CD4-positive, alpha-beta T cell treated with Interleukin-17A for 1 hour (primary cell): Measurements from ENCODE around the gene SNRNP48.

ENCODE experiments used
- DNase-seq: peaks from one replicate; pipeline ENCODE4 v3.0.0-alpha.2; 2020

The SNRNP48 gene

DNA sequence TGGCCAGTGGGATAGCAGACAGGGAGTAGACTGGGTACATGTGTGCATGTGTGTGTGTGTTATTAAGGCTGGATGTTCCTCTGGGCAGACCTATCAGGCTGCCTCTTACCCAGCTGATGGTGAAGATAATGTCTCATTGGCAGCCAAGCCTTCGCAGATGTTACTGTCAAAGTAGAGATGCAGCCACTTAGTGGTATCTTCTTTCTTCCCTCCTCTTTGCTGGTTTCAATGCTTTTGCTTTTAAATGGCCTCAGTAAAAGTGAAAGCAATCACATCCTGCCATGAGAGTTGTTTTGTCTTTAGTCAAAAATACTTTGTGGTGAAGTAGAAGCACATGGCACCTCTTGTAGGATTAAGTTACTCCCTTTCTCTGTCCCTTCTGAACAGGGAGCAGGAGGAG, 57.5 kb downstream of the SNRNP48 start:
- no peak for DNase-seq

DNA sequence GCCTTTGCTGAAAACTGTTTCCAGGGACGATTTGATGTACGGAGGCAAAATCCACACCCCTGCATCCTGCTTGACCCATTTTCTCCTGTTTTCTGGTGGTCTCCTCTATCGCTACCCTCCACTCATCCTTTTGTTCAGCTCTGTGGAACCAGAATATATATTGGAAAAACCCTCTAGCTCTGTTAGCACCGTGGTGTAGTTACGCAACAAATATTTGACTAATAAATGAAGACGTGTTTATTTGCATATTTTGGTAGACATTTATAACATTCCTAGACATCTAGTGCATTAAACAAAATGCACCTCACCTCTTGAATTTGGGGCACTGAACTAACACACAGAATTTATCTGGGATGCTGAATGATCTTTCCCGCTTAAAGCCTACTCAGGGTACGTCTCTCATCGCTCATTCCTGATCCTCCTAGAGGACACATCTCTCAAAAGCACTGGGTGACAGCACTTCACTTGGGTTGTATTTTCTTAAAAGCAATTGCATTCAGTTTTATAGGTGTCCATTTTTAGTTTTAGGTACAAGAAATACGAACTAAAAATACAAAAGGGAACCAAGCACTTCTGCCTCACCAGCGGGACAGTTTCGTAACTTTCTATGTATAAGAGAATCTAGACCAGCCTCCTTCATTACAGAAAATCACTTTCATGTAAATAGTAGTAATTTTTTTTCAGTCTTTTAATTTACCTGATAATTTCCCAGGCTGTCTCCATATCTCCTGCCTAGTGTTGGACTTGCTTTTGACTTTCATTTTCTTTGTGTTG, 59.2 kb downstream of the SNRNP48 start:
- no peak for DNase-seq

GRCh38 chr6:7650878-7651277, 60.9 kb downstream of the SNRNP48 start:
- DNase-seq, result no peak

- no peak for DNase-seq
Measured at GRCh38 chr6:7652957-7653356, 63.0 kb downstream of the SNRNP48 start.

GRCh38 chr6:7656355-7656754, 66.4 kb downstream of the SNRNP48 start:
- no peak for DNase-seq

GRCh38 chr6:7658543-7658942, 68.5 kb downstream of the SNRNP48 start:
- DNase-seq, result no peak

- no peak for DNase-seq
Measured at GRCh38 chr6:7661364-7661763, 71.4 kb downstream of the SNRNP48 start.
